ENCODE data around the gene TMEM138. TPM values are rescaled to one million over a fixed set of nuclear protein-coding genes. Genes with fewer than 3 reads are reported as not detected.

Gene TMEM138
- total and polyA plus RNA-seq, 2 experiments from 2014 or later: 19.0 to 50.2 TPM

DNA sequence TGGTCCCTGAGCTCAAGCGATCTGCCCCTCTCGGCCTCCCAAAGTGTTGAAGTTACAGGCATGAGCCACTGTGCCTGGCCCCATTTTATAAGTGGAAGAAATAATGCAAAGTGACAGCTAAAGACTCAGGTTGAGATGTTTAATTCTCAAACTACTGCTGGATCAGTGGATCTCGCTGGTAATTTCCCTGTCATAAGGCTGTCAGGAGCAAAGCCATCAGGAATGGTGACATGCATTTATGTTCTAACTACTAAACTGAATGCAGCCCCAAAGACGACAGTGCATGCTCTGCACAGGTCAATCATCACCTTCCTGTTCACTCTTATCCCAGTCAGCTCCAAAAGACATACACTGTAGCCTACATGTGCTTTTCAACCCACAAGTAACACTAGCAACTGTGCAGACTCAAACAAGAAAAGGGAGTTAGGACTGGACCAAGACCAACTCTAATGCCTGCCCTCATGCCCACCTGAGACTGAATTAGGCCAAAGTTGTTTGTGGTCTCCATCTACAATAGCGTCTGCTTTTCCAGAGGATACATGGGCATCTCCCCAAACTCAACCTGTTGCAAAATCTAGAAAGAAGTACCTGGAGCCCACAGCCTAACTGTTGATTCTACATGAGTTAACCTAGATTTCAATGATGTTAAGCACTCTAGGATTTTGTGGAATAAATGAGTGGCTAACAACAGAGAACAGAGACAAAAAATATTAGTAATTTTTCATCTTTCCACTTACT, 45.0 kb downstream of the TMEM138 start:
- no peak for DNase-seq
- Histone ChIP-seq H3K4me2 (ENCODE audit: unreplicated experiment) (no peak overlapping the region), H3K9ac (no peak overlapping the region), H3K36me3 (ENCODE audit: low read depth) (peaks cover 78% of the 10 kb centered on the region), H3K9me2 (ENCODE audit: insufficient read depth) (no peaks in the 10 kb centered on the region), H2AFZ (no peak overlapping the region), H4K20me1 (ENCODE audit: insufficient read depth) (no peaks in the 10 kb centered on the region), H3K79me2 (ENCODE audit: insufficient read depth) (peaks cover 41% of the 10 kb centered on the region), H3K27ac (no peak overlapping the region), H3K9me3 (ENCODE audit: low read depth) (no peaks in the 10 kb centered on the region), H3F3A (ENCODE audit: insufficient read depth) (peaks cover 37% of the 10 kb centered on the region), H3K4me1 (ENCODE audit: insufficient read depth) (no peaks in the 10 kb centered on the region), H3K27me3 (replicated peaks; ENCODE audit: insufficient read depth) (no peaks in the 10 kb centered on the region), H3K4me3 (no peak overlapping the region)
- in situ Hi-C loops (cut with MboI): no loop called here
- no peak for TF ChIP-seq EZH2phosphoT487 (IDR thresholded peaks at IDR 0.05; ENCODE audit: insufficient read depth, low read depth)
- TF ChIP-seq EZH2 (IDR thresholded peaks at IDR 0.05; ENCODE audit: insufficient read depth, poor library complexity, severe bottlenecking): no peak
- 96 to 99% methylated on average over 5 of the region's 5 CpGs for WGBS, 2 experiments (ENCODE audit: low coverage in 1 of 2, low lambda C conversion rate in 2 of 2, missing lambda C conversion rate in 2 of 2)

- TF ChIP-seq EZH2 (IDR thresholded peaks at IDR 0.05; ENCODE audit: insufficient read depth, poor library complexity, severe bottlenecking) (no peak), EZH2phosphoT487 (IDR thresholded peaks at IDR 0.05; ENCODE audit: insufficient read depth, low read depth) (no peak)
- Histone ChIP-seq H3K9me3 (ENCODE audit: low read depth) (no peaks in the 10 kb centered on the region), H3K4me3 (no peak overlapping the region), H4K20me1 (ENCODE audit: insufficient read depth) (no peaks in the 10 kb centered on the region), H3K9me2 (ENCODE audit: insufficient read depth) (no peaks in the 10 kb centered on the region), H3K27ac (no peak overlapping the region), H3K9ac (no peak overlapping the region), H3K27me3 (replicated peaks; ENCODE audit: insufficient read depth) (no peaks in the 10 kb centered on the region), H3K36me3 (ENCODE audit: low read depth) (peaks cover 78% of the 10 kb centered on the region), H3K79me2 (ENCODE audit: insufficient read depth) (peaks cover 73% of the 10 kb centered on the region), H2AFZ (no peak overlapping the region), H3F3A (ENCODE audit: insufficient read depth) (peaks cover 27% of the 10 kb centered on the region), H3K4me1 (ENCODE audit: insufficient read depth) (peaks cover 10% of the 10 kb centered on the region), H3K4me2 (ENCODE audit: unreplicated experiment) (no peak overlapping the region)
- DNase-seq: no peak
- WGBS, 2 experiments (ENCODE audit: low coverage in 1 of 2, low lambda C conversion rate in 2 of 2, missing lambda C conversion rate in 2 of 2): 80 to 82% methylated on average over 9 of the region's 9 CpGs
- in situ Hi-C loops (cut with MboI): no loop called here
These were observed 49.4 kb downstream of the TMEM138 start for GRCh38 chr11:61411589-61411988.

- H3K9ac ChIP-seq: peak overlapping the region; percentile 41; the same call in 1 of the 2 replicates
- WGBS, 2 experiments (ENCODE audit: low coverage in 1 of 2, low lambda C conversion rate in 2 of 2, missing lambda C conversion rate in 2 of 2): 21 to 36% methylated on average over 3 of the region's 3 CpGs
- H3K4me2 ChIP-seq (ENCODE audit: unreplicated experiment): no peak overlapping the region
- TF ChIP-seq EZH2phosphoT487 (IDR thresholded peaks at IDR 0.05; ENCODE audit: insufficient read depth, low read depth) (no peak), EZH2 (IDR thresholded peaks at IDR 0.05; ENCODE audit: insufficient read depth, poor library complexity, severe bottlenecking) (no peak)
- H2AFZ ChIP-seq: no peak overlapping the region
- in situ Hi-C loops (cut with MboI): no loop called here
- peaks cover 27% of the 10 kb centered on the region for H3K4me1 ChIP-seq (ENCODE audit: insufficient read depth)
- no peaks in the 10 kb centered on the region for H3K9me2 ChIP-seq (ENCODE audit: insufficient read depth)
- no peaks in the 10 kb centered on the region for H4K20me1 ChIP-seq (ENCODE audit: insufficient read depth)
- H3K9me3 ChIP-seq (ENCODE audit: low read depth): no peaks in the 10 kb centered on the region
- peak; percentile 86 for DNase-seq
- no peaks in the 10 kb centered on the region for H3K27me3 ChIP-seq (replicated peaks; ENCODE audit: insufficient read depth)
- H3K36me3 ChIP-seq (ENCODE audit: low read depth): peaks cover 68% of the 10 kb centered on the region
- H3K27ac ChIP-seq: peak overlapping the region; percentile 73
- H3K4me3 ChIP-seq: no peak overlapping the region
- peaks cover 79% of the 10 kb centered on the region for H3K79me2 ChIP-seq (ENCODE audit: insufficient read depth)
- peaks cover 28% of the 10 kb centered on the region for H3F3A ChIP-seq (ENCODE audit: insufficient read depth)
These were observed 51.3 kb downstream of the TMEM138 start for GRCh38 chr11:61413496-61413895.

DNA sequence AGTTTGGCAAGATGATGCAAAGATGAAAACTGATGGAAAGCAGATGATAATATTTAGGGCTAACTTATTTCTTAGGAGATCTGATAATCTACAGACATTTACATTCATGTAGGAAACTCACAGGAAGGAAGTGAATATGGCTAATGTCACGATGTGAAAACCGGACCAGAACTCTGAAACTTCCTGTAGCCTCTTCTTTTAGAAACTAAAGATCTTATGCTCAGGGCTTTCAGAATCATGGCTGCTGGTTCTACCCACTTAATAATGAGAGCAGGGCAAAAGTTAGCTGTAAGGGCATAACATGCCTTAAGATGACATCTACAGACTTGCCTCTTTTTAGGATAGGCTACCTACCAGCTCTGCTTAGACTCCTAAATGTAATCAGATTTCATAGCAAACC, 52.4 kb downstream of the TMEM138 start:
- H3F3A ChIP-seq (ENCODE audit: insufficient read depth): peaks cover 22% of the 10 kb centered on the region
- peaks cover 62% of the 10 kb centered on the region for H3K36me3 ChIP-seq (ENCODE audit: low read depth)
- 0 out of 2 replicates have a peak overlapping the region, but pooled peaks have one; percentile 17 for H3K9ac ChIP-seq
- no peaks in the 10 kb centered on the region for H3K9me2 ChIP-seq (ENCODE audit: insufficient read depth)
- H2AFZ ChIP-seq: no peak overlapping the region
- H4K20me1 ChIP-seq (ENCODE audit: insufficient read depth): no peaks in the 10 kb centered on the region
- 93 to 100% methylated on average over 2 of the region's 2 CpGs for WGBS, 2 experiments (ENCODE audit: low coverage in 1 of 2, low lambda C conversion rate in 2 of 2, missing lambda C conversion rate in 2 of 2)
- no peak for DNase-seq
- H3K4me1 ChIP-seq (ENCODE audit: insufficient read depth): peaks cover 27% of the 10 kb centered on the region
- no peak overlapping the region for H3K4me3 ChIP-seq
- in situ Hi-C loops (cut with MboI): no loop called here
- peaks cover 85% of the 10 kb centered on the region for H3K79me2 ChIP-seq (ENCODE audit: insufficient read depth)
- H3K9me3 ChIP-seq (ENCODE audit: low read depth): no peaks in the 10 kb centered on the region
- no peak overlapping the region for H3K4me2 ChIP-seq (ENCODE audit: unreplicated experiment)
- H3K27ac ChIP-seq: peak overlapping the region; percentile 73
- no peaks in the 10 kb centered on the region for H3K27me3 ChIP-seq (replicated peaks; ENCODE audit: insufficient read depth)
- TF ChIP-seq EZH2 (IDR thresholded peaks at IDR 0.05; ENCODE audit: insufficient read depth, poor library complexity, severe bottlenecking) (no peak), EZH2phosphoT487 (IDR thresholded peaks at IDR 0.05; ENCODE audit: insufficient read depth, low read depth) (no peak)

Measured in GM23248 (cell line).